Measurements from ENCODE around the gene GADD45G.

- TF ChIP-seq OSR1 (CRISPR knock-in tag; IDR thresholded peaks at IDR 0.05) (no peak), TOX (CRISPR knock-in tag; IDR thresholded peaks at IDR 0.05; ENCODE audit: borderline replicate concordance) (no peak), ARNTL (CRISPR knock-in tag; IDR thresholded peaks at IDR 0.05; ENCODE audit: borderline replicate concordance, low read depth) (no peak), ISL1 (CRISPR knock-in tag; IDR thresholded peaks at IDR 0.05) (no peak), PPARA (CRISPR knock-in tag; IDR thresholded peaks at IDR 0.05; ENCODE audit: borderline replicate concordance) (no peak), PATZ1 (CRISPR knock-in tag; IDR thresholded peaks at IDR 0.05; ENCODE audit: borderline replicate concordance) (no peak), CSRNP3 (CRISPR knock-in tag; IDR thresholded peaks at IDR 0.05) (no peak), CREB5 (CRISPR knock-in tag; IDR thresholded peaks at IDR 0.05; ENCODE audit: low read depth) (no peak), TSHZ2 (CRISPR knock-in tag; IDR thresholded peaks at IDR 0.05) (no peak), ESRRG (CRISPR knock-in tag; IDR thresholded peaks at IDR 0.05) (no peak), CSDC2 (CRISPR knock-in tag; IDR thresholded peaks at IDR 0.05) (no peak), ZFP3 (CRISPR knock-in tag; IDR thresholded peaks at IDR 0.05) (no peak), TCF4 (CRISPR knock-in tag; IDR thresholded peaks at IDR 0.05; ENCODE audit: borderline replicate concordance) (no peak), SNAI2 (CRISPR knock-in tag; IDR thresholded peaks at IDR 0.05) (no peak)
Measured at GRCh38 chr9:89633920-89634319, 29.1 kb downstream of the GADD45G start.

All from SK-N-SH treated with all-trans-retinoic acid at 6 μM for 48 hours (cell line).